KBM-7 (cell line): ENCODE data around the gene TMEM63A.
A peak's percentile ranks its signal among the peaks of the same experiment; 100 is the strongest.

ENCODE experiments used
- DNase-seq: peaks from one replicate; pipeline ENCODE4 v3.0.0-alpha.2; 2015
- in situ Hi-C: fragments of 300-500 bp; cut with MboI; formaldehyde crosslinking; loops from 2 replicates; pipeline ENCODE4 v1.14.3; 2020; ENCODE audit warnings: low sequenced_read_pairs, low pct_unique_long_range_greater_than_20kb, mixed read lengths

The TMEM63A gene

GRCh38 chr1:225873281-225873850 lies 8.8 kb downstream of the TMEM63A start:
- in situ Hi-C loops, result no loop called here

GRCh38 chr1:225872075-225872430 lies 10.1 kb downstream of the TMEM63A start:
- no peak for DNase-seq
- in situ Hi-C loops, result no loop called here

More at GRCh38 chr1:225873281-225873850, 8.8 kb downstream of the TMEM63A start:
- DNase-seq, result no peak

GRCh38 chr1:225871359-225872074 lies 10.7 kb downstream of the TMEM63A start:
- in situ Hi-C loops, result no loop called here
- no peak for DNase-seq

GRCh38 chr1:225870911-225871310 lies 11.3 kb downstream of the TMEM63A start:
- in situ Hi-C loops, result no loop called here
- DNase-seq, result no peak

- in situ Hi-C loops, result no loop called here
- no peak for DNase-seq
These were observed 13.4 kb downstream of the TMEM63A start for GRCh38 chr1:225868631-225869330.

GRCh38 chr1:225866981-225867380 lies 15.2 kb downstream of the TMEM63A start:
- DNase-seq, result no peak
- in situ Hi-C loops, result no loop called here

GRCh38 chr1:225866061-225866837 lies 15.9 kb downstream of the TMEM63A start:
- in situ Hi-C loops, result no loop called here
- DNase-seq, result peak; percentile 93

- in situ Hi-C loops, result no loop called here
- DNase-seq, result no peak
These were observed 16.7 kb downstream of the TMEM63A start for GRCh38 chr1:225865514-225865913.

- in situ Hi-C loops, result no loop called here
- DNase-seq, result no peak
These were observed 19.0 kb downstream of the TMEM63A start for GRCh38 chr1:225863167-225863566.

- in situ Hi-C loops, result no loop called here
- DNase-seq, result no peak
These were observed 19.6 kb downstream of the TMEM63A start for GRCh38 chr1:225862581-225862950.

GRCh38 chr1:225861834-225862580 lies 20.2 kb downstream of the TMEM63A start:
- in situ Hi-C loops, result no loop called here
- DNase-seq, result no peak

GRCh38 chr1:225860876-225861441 lies 21.2 kb downstream of the TMEM63A start:
- in situ Hi-C loops, result no loop called here
- DNase-seq, result no peak

GRCh38 chr1:225860107-225860506 lies 22.1 kb downstream of the TMEM63A start:
- no peak for DNase-seq
- in situ Hi-C loops, result no loop called here

GRCh38 chr1:225859151-225859550 lies 23.0 kb downstream of the TMEM63A start:
- no peak for DNase-seq
- in situ Hi-C loops, result no loop called here

GRCh38 chr1:225857256-225857655 lies 24.9 kb downstream of the TMEM63A start:
- no peak for DNase-seq
- in situ Hi-C loops, result no loop called here

GRCh38 chr1:225855503-225856300 lies 26.5 kb downstream of the TMEM63A start:
- in situ Hi-C loops, result no loop called here
- no peak for DNase-seq

GRCh38 chr1:225853441-225853840 lies 28.7 kb downstream of the TMEM63A start:
- DNase-seq, result no peak

More at GRCh38 chr1:225853441-225853840, 28.7 kb downstream of the TMEM63A start:
- in situ Hi-C loops, result no loop called here
